H9 (cell line): ENCODE results near the gene REXO4. TPM values are rescaled to one million over a fixed set of nuclear protein-coding genes. Genes with fewer than 3 reads are reported as not detected.

Experiments used
- DNase-seq: peaks from one replicate; pipeline ENCODE4 v3.0.0-alpha.2; 2017
- H2AFZ ChIP-seq: one replicate; pipeline ENCODE4 v1.6.1; 2013; ENCODE audit warnings: mild to moderate bottlenecking, low read length, control low read depth, moderate library complexity
- H2AK5ac ChIP-seq: 2 replicates; pipeline ENCODE4 v1.6.1; 2013; ENCODE audit warnings: low read length, control low read depth, mixed read lengths; ENCODE audit not compliant: insufficient read length
- H2BK120ac ChIP-seq: one replicate; pipeline ENCODE4 v1.6.1; 2013; ENCODE audit warnings: low read depth, mild to moderate bottlenecking, low read length, control low read depth, inconsistent platforms; ENCODE audit not compliant: poor library complexity, severe bottlenecking
- H2BK12ac ChIP-seq: 2 replicates; pipeline ENCODE4 v1.6.1; 2013; ENCODE audit warnings: low read length, control low read depth, mixed read lengths, low read depth; ENCODE audit not compliant: insufficient read length
- H2BK15ac ChIP-seq: 2 replicates; pipeline ENCODE4 v1.6.1; 2013; ENCODE audit warnings: low read depth, low read length, control low read depth
- H2BK20ac ChIP-seq: one replicate; pipeline ENCODE4 v1.6.1; 2013; ENCODE audit warnings: low read depth, mild to moderate bottlenecking, low read length, control low read depth, inconsistent platforms; ENCODE audit not compliant: poor library complexity, severe bottlenecking
- H2BK5ac ChIP-seq: 2 replicates; pipeline ENCODE4 v1.6.1; 2013; ENCODE audit warnings: low read length, control low read depth, mixed read lengths; ENCODE audit not compliant: insufficient read length
- H3K14ac ChIP-seq: 2 replicates; pipeline ENCODE4 v1.6.1; 2013; ENCODE audit warnings: low read length, control low read depth; ENCODE audit not compliant: insufficient read depth
- H3K18ac ChIP-seq: 2 replicates; pipeline ENCODE4 v1.6.1; 2013; ENCODE audit warnings: low read depth, mild to moderate bottlenecking, mixed read lengths, low read length, control low read depth; ENCODE audit not compliant: insufficient read length
- H3K23ac ChIP-seq: 2 replicates; pipeline ENCODE4 v1.6.1; 2013; ENCODE audit warnings: low read length, control low read depth, mixed read lengths, low read depth; ENCODE audit not compliant: insufficient read length
- H3K23me2 ChIP-seq: 2 replicates; pipeline ENCODE4 v1.6.1; 2013; ENCODE audit warnings: low read depth, mild to moderate bottlenecking, mixed read lengths, low read length, control low read depth; ENCODE audit not compliant: insufficient read length, poor library complexity, severe bottlenecking
- H3K27ac ChIP-seq: 2 replicates; pipeline ENCODE4 v1.5.1; 2013; ENCODE audit warnings: low read length, control low read depth, mixed read lengths, low read depth; ENCODE audit not compliant: insufficient read length
- H3K27me3 ChIP-seq: 2 replicates; pipeline ENCODE4 v1.6.1; 2013; ENCODE audit warnings: low read length, control low read depth, inconsistent platforms; ENCODE audit not compliant: insufficient read depth
- H3K4ac ChIP-seq: 2 replicates; pipeline ENCODE4 v1.6.1; 2013; ENCODE audit warnings: low read depth, mild to moderate bottlenecking, control low read depth, inconsistent platforms, low read length, moderate library complexity
- H3K4me1 ChIP-seq: 2 replicates; pipeline ENCODE4 v1.6.1; 2013; ENCODE audit warnings: low read length, control low read depth, inconsistent platforms; ENCODE audit not compliant: insufficient read depth
- H3K4me2 ChIP-seq: 2 replicates; pipeline ENCODE4 v1.6.1; 2013; ENCODE audit warnings: low read length, control low read depth, mixed read lengths; ENCODE audit not compliant: insufficient read length, insufficient read depth
- H3K56ac ChIP-seq: 2 replicates; pipeline ENCODE4 v1.6.1; 2013; ENCODE audit warnings: low read depth, mild to moderate bottlenecking, mixed read lengths, low read length, control low read depth; ENCODE audit not compliant: insufficient read length
- H3K79me1 ChIP-seq: 2 replicates; pipeline ENCODE4 v1.6.1; 2013; ENCODE audit warnings: low read depth, mild to moderate bottlenecking, moderate library complexity, low read length, control low read depth, inconsistent platforms; ENCODE audit not compliant: insufficient read depth, poor library complexity, severe bottlenecking
- H3K79me2 ChIP-seq: 2 replicates; pipeline ENCODE4 v1.6.1; 2013; ENCODE audit warnings: low read length, control low read depth, inconsistent platforms; ENCODE audit not compliant: insufficient read depth
- H3K9ac ChIP-seq: 2 replicates; pipeline ENCODE4 v1.6.1; 2013; ENCODE audit warnings: low read length, control low read depth, mixed read lengths; ENCODE audit not compliant: insufficient read length; ENCODE audit errors: extremely low read depth
- H3K9me3 ChIP-seq: one replicate; pipeline ENCODE4 v1.6.1; 2013; ENCODE audit warnings: low read depth, low read length, inconsistent platforms; ENCODE audit not compliant: control insufficient read depth
- H3T11ph ChIP-seq: one replicate; pipeline ENCODE4 v1.6.1; 2013; ENCODE audit warnings: mild to moderate bottlenecking, low read length, control low read depth, inconsistent platforms
- H4K20me1 ChIP-seq: one replicate; pipeline ENCODE4 v1.6.1; 2013; ENCODE audit not compliant: control insufficient read depth, insufficient read length, insufficient read depth
- H4K5ac ChIP-seq: 2 replicates; pipeline ENCODE4 v1.6.1; 2013; ENCODE audit warnings: low read depth, mild to moderate bottlenecking, mixed read lengths, low read length, control low read depth; ENCODE audit not compliant: insufficient read length
- H4K8ac ChIP-seq: replicated peaks from 2 replicates; pipeline ENCODE4 v1.6.1; 2013; ENCODE audit warnings: low read length, control low read depth, mixed read lengths, low read depth; ENCODE audit not compliant: insufficient read length
- H4K91ac ChIP-seq: 2 replicates; pipeline ENCODE4 v1.6.1; 2013; ENCODE audit warnings: low read depth, mild to moderate bottlenecking, moderate library complexity, mixed read lengths, low read length, control low read depth; ENCODE audit not compliant: insufficient read length
- H3K27ac Mint-ChIP-seq, 3 experiments: 2 replicates in 2 of 3; 3 replicates in 1 of 3; pipeline ENCODE4 v1.8.0; 2020 to 2021; ENCODE audit warnings: mixed read lengths in 3 of 3, mild to moderate bottlenecking in 1 of 3, moderate library complexity in 1 of 3
- H3K27me3 Mint-ChIP-seq: 2 replicates; pipeline ENCODE4 v1.8.0; 2021; ENCODE audit warnings: low read depth, mild to moderate bottlenecking, moderate library complexity, mixed read lengths
- H3K36me3 Mint-ChIP-seq, 3 experiments: 2 replicates in 2 of 3; 3 replicates in 1 of 3; pipeline ENCODE4 v1.8.0; 2020 to 2021; ENCODE audit warnings: low read depth in 3 of 3, mixed read lengths in 3 of 3; ENCODE audit not compliant: insufficient read depth in 1 of 3
- H3K4me1 Mint-ChIP-seq, 2 experiments: 2 replicates each; pipeline ENCODE4 v1.8.0; 2020; ENCODE audit warnings: mixed read lengths in 2 of 2
- H3K4me3 Mint-ChIP-seq, 2 experiments: 2 replicates in 1 of 2; 3 replicates in 1 of 2; pipeline ENCODE4 v1.8.0; 2020 to 2021; ENCODE audit warnings: mild to moderate bottlenecking in 2 of 2, mixed read lengths in 2 of 2, moderate library complexity in 1 of 2
- H3K9me3 Mint-ChIP-seq, 2 experiments: 2 replicates in 1 of 2; 3 replicates in 1 of 2; pipeline ENCODE4 v1.8.0; 2020; ENCODE audit warnings: mild to moderate bottlenecking in 2 of 2, mixed read lengths in 2 of 2, moderate library complexity in 1 of 2
- WGBS: extraction: QIAGEN DNeasy Blood & Tissue Kit; methylation state at CpG from one replicate; pipeline ENCODE4 v1.1.7; 2013; ENCODE audit warnings: missing lambda C conversion rate, low lambda C conversion rate, mixed read lengths; ENCODE audit not compliant: insufficient read length; ENCODE audit errors: extremely low coverage; 5-methylcytosine and 5-hydroxymethylcytosine counted together
- total RNA-seq: library from RNA; stranded (reverse); gene quantifications from 2 replicates; pipeline ENCODE4 v1.2.1, GENCODE V29; 2021
- TF ChIP-seq, protein P1 (sequence below): fragments of 200-600 bp; sonication (generic); conservative IDR thresholded peaks from 3 replicates; pipeline ENCODE4 v1.8.0; 2021; ENCODE audit warnings: antibody characterized with exemption, mild to moderate bottlenecking

The REXO4 gene
- total RNA-seq, 1 experiment from 2014 or later: 35.2 TPM

DNA sequence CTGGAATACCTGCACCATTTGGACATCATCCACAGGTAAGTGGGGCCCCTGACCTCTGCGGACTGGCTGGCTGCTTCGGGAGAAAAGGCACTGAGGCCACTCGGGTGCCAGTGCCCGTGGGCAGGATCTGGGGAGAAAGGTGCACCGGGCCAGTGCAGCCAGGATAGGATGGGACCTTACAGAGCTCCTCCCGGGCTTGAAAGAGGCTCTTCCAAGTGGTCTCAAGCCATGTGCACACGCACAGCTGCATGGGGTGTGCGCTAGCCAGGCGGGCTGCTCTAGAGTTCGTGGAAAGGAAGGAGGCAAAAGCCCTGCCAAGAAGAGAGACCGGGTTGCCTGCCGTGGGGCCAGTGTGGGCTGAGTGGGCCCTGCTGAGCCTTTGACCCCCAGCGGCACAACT is 28.2 kb downstream of the REXO4 start:
- Histone ChIP-seq H3K9ac (no peak overlapping the region), H3K4me1 (no peaks in the 10 kb centered on the region), H2BK15ac (no peak overlapping the region), H2BK12ac (no peak overlapping the region), H2AFZ (no peak overlapping the region), H2BK5ac (no peak overlapping the region), H3K23ac (no peak overlapping the region), H3K9me3 (no peaks in the 10 kb centered on the region), H4K20me1 (no peaks in the 10 kb centered on the region), H3T11ph (no peak overlapping the region), H3K23me2 (no peaks in the 10 kb centered on the region), H3K27ac (no peak overlapping the region), H3K56ac (no peak overlapping the region), H4K5ac (no peak overlapping the region), H2AK5ac (no peak overlapping the region), H4K8ac (no peak overlapping the region), H2BK120ac (no peak overlapping the region), H3K18ac (no peak overlapping the region), H3K4ac (no peak overlapping the region), H3K79me1 (no peaks in the 10 kb centered on the region), H3K79me2 (no peaks in the 10 kb centered on the region), H4K91ac (no peak overlapping the region), H3K14ac (no peak overlapping the region), H2BK20ac (no peak overlapping the region), H3K27me3 (no peaks in the 10 kb centered on the region), H3K4me2 (no peak overlapping the region)
- H3K27ac Mint-ChIP-seq: no peak overlapping the region
- no peak for DNase-seq
- peaks cover 15% of the 10 kb centered on the region in 2 experiments for H3K9me3 Mint-ChIP-seq
- TF ChIP-seq, protein P1, sequence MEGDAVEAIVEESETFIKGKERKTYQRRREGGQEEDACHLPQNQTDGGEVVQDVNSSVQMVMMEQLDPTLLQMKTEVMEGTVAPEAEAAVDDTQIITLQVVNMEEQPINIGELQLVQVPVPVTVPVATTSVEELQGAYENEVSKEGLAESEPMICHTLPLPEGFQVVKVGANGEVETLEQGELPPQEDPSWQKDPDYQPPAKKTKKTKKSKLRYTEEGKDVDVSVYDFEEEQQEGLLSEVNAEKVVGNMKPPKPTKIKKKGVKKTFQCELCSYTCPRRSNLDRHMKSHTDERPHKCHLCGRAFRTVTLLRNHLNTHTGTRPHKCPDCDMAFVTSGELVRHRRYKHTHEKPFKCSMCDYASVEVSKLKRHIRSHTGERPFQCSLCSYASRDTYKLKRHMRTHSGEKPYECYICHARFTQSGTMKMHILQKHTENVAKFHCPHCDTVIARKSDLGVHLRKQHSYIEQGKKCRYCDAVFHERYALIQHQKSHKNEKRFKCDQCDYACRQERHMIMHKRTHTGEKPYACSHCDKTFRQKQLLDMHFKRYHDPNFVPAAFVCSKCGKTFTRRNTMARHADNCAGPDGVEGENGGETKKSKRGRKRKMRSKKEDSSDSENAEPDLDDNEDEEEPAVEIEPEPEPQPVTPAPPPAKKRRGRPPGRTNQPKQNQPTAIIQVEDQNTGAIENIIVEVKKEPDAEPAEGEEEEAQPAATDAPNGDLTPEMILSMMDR: no peak
- H3K4me1 Mint-ChIP-seq: no peaks in the 10 kb centered on the region
- no CpG with 5 or more reads among the region's 13 CpGs for WGBS
- peaks cover 0 to 1% (median 0%) of the 10 kb centered on the region in 3 experiments; a peak in 1 of 7 replicates for H3K36me3 Mint-ChIP-seq
- H3K4me3 Mint-ChIP-seq: no peak overlapping the region
- peaks cover 26% of the 10 kb centered on the region for H3K27me3 Mint-ChIP-seq
